Epithelial cell of esophagus (primary cell): ENCODE data around the gene LRIG1.

ENCODE experiments used
- DNase-seq: peaks from one replicate; pipeline ENCODE4 v3.0.0; 2010; ENCODE audit warnings: low read depth
- H3K4me3 ChIP-seq: 2 replicates; pipeline ENCODE4 v1.5.1; 2011; ENCODE audit warnings: mild to moderate bottlenecking, low read length, control low read depth
- TF ChIP-seq, protein P1 (sequence below): IDR thresholded peaks from 2 replicates; pipeline ENCODE4 v1.5.1; 2011; ENCODE audit warnings: low read depth, mild to moderate bottlenecking, low read length, control low read depth, inconsistent platforms; ENCODE audit not compliant: insufficient read depth; ENCODE audit errors: missing control alignments

Gene LRIG1

DNA sequence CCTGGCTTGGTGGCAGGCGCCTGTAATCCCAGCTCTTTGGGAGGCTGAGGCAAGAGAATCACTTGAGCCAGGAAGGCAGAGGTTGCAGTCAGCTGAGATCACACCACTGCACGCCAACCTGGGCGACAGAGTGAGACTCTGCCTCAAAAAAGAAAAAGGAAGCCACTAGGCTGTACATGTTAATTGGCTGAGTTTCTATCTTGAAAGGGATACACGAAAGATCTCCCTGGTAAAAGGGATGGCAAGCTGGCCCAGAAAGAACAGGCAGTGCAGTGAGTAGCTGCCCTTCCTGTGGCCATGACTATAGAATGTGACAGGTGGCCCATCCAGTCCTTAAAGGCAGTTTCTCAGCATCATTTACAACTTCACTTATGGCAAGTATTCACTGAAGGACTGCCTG is 12.3 kb downstream of the LRIG1 start:
- no peak for DNase-seq
- no peak overlapping the region for H3K4me3 ChIP-seq
- TF ChIP-seq, protein P1, sequence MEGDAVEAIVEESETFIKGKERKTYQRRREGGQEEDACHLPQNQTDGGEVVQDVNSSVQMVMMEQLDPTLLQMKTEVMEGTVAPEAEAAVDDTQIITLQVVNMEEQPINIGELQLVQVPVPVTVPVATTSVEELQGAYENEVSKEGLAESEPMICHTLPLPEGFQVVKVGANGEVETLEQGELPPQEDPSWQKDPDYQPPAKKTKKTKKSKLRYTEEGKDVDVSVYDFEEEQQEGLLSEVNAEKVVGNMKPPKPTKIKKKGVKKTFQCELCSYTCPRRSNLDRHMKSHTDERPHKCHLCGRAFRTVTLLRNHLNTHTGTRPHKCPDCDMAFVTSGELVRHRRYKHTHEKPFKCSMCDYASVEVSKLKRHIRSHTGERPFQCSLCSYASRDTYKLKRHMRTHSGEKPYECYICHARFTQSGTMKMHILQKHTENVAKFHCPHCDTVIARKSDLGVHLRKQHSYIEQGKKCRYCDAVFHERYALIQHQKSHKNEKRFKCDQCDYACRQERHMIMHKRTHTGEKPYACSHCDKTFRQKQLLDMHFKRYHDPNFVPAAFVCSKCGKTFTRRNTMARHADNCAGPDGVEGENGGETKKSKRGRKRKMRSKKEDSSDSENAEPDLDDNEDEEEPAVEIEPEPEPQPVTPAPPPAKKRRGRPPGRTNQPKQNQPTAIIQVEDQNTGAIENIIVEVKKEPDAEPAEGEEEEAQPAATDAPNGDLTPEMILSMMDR: no peak

DNA sequence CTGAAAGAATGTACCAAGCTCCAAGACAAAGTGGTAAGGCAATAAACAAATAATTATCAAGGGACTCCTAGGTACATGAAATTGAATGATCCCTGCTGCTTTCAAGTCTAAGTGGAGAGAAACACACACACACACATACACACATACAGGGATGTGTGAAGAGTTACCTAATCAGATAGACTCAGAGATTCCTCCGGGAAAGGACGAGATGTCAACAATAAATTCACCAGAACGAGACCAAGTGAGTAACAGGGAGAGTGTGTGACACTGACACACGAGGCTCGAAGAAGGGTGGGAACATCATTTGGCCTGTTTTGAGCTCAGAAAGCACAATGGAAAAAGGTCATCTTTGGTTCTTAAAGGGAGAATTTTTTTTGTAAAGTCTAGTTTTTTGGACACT is 13.4 kb downstream of the LRIG1 start:
- H3K4me3 ChIP-seq: no peak overlapping the region
- peak; percentile 53 for DNase-seq
- TF ChIP-seq, protein P1: no peak

DNA sequence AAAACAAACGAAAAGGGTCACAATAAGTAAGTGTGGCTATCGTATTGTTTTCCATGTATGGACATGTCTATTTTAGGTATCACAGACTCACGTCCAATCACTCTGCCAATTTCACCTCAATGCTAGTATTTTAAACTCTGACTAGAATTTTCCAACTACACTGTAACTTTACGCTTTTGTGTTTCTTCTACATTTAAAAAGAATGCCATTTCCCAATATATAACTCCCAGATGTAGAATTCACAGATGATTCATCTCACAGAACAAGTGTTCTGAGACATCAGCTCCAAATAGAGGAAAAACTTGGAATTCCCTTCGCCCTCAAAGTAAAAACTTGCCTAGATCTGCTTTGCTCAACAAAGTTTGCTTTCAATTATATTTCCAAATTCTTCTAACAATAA is 14.2 kb downstream of the LRIG1 start:
- TF ChIP-seq, protein P1: no peak
- DNase-seq: peak; percentile 53
- H3K4me3 ChIP-seq: no peak overlapping the region

DNA sequence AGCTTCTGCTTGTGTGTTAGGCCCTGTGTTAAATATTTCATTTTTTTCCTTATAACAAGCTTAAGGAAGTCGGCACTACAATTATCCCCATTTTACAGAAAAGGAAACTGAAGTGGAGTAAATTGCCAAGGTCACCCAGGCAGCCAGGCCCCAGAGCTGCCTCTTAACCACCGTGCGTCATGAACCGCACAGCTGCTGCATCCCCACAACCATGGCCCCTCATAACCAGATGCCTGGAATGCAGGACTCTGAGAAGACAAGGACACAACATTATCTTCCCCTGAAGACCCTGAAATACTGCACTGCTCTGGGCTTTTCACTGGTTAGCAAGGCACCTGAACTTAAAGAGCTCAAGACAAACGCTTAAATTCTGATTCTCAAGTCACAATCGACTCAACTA is 14.6 kb downstream of the LRIG1 start:
- H3K4me3 ChIP-seq: no peak overlapping the region
- TF ChIP-seq, protein P1: no peak
- DNase-seq: no peak

DNA sequence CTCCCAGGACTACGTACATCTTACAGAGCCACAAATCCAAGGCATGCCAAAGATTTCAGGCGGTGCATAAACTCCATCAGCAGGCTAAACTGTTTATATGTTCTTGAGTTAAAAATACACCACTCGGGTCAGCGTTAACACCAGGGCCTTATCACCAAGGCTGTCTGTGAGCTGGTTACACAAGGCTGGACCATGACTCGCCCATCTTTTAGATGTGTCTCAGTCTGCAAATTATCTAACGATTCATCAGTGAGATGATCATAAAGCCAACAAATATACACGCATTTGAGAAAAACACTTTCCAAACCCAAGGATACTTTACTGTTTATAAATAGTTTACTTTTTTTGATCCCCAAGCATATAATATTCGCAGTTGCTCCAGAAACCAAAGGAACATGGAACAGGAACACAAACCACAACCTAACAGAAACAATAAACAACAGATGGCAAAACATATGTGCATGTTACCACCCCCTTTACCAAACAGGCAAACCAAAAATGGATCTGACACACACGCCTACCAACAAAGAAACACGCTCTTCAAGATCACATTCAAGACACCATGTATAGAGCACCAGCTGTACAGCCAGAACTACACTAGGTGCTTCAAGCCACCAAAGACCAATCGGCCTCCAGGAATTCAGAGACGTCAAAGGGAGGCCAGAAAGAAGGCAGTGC is 15.4 kb downstream of the LRIG1 start:
- TF ChIP-seq, protein P1: no peak
- peak; percentile 66 for DNase-seq
- H3K4me3 ChIP-seq: no peak overlapping the region

DNA sequence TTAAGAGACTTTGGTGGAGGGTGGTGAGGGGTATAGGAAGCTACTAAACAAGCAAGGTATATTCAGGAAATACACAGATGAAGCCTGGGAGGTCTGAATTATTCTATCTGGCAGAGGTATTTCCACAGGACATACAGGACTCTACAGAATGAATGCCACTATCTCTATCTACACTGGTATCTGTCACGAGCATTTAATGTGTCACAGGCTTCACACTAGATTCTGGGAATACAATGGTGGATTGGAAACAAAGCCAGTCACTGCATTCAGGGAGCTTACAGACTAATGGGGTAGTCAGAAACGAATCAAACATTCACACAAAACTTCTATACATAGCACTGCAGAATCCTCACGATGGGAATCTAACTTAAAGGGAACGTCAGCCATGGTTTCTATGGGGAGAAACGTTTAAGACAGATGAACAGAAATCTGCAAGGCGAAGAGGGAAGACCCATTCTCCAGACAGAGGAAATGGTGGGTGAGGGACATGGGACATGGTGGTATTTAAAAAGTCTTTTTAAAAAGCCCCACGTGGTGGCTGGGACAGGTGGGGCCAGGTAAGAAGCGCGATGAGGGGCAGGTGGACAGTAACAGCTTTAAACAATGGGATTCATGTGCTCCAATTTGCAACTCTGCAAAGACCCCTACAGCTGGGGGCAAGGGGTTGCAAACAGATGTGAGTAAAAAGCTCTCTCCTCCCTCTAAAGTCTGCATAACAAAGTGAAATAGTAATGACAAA is 16.5 kb downstream of the LRIG1 start:
- TF ChIP-seq, protein P1: no peak
- DNase-seq: no peak
- no peak overlapping the region for H3K4me3 ChIP-seq
